ENCODE data around the gene ZNF444.
"Not testable (repeated sequence)": the region's sequence is repeated elsewhere in the genome, so short reads cannot be mapped to it uniquely, and the experiment has no call there.

Gene ZNF444

DNA sequence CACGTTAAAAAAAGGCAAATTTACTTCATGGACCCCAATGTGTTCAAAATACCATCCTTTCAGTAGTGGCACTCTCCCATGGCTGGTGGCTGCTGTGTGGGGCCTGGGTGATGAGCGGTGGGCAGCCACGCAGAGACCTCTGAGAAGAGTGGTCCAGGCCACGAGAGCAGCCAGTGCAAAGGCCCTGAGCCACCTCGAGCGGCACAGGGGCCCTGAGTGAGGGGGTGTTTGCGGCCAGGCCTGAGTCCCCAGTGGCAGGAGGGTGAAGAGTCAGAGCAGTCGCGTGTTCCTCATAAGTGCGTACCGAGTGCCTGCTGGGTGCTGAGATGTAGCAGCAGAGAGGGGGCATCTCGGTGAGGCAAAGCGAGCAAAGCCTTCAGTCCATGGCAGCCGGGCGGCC lies 7.0 kb downstream of the ZNF444 start:
- DNase-seq: no peak

- DNase-seq: not testable (repeated sequence)
Observed at GRCh38 chr19:56148955-56149655, 8.0 kb downstream of the ZNF444 start.

DNA sequence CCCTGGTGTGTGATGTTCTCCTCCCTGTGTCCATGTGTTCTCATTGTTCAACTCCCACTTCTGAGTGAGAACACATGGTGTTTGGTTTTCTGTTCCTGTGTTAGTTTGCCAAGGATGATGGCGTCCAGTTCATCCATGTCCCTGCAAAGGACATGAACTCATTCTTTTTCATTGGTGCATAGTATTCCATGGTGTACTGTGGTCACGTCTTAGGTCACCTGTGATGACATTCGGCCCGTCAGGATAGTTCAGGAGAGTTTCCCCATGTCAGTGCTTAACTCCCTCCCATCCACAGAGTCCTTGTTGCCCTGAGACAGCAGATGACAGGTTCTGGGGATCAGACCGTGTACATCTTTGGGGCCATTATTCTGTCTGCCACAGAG lies 8.6 kb downstream of the ZNF444 start:
- DNase-seq: no peak

DNA sequence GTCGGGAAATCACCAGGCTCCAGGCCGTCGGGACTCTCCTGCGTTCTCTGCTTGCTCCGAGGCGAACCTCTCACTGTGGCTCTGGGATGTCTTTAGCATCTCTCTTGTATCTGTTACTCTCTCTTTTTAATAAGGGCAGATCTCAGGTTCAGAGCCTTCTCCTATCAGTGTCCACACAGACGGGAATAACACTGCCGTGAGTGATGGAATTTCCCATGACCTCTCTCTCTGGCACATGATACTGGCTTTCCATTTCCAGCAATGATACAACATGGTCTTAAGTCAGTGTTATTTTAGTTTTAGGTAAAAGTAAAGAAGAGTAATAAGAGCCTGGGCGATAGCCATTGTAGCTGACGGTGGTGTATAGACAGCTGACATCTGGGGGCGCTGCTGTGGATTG lies 9.3 kb downstream of the ZNF444 start:
- no peak for DNase-seq

DNA sequence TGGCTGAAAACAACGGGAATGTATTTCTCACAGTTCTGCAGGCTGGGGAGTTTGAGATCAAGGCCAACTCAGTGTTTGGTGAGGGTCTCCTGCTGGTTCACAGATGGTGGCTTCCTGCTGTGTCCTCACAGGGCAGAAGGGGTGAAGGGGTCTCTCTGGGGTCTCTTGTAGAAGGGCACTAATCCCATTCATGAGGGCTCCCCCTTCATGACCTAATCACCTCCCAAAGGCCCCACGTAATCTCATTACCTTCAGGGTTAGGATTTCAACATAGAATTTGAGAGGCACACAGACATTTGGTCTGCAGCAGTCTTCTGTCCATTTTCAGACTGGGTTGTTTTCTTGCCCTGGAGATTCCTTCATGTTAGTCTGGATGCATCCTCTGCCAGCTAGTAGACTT lies 11.6 kb downstream of the ZNF444 start:
- DNase-seq: no peak

- DNase-seq: no peak
Observed at GRCh38 chr19:56153507-56153906, 12.4 kb downstream of the ZNF444 start.

DNA sequence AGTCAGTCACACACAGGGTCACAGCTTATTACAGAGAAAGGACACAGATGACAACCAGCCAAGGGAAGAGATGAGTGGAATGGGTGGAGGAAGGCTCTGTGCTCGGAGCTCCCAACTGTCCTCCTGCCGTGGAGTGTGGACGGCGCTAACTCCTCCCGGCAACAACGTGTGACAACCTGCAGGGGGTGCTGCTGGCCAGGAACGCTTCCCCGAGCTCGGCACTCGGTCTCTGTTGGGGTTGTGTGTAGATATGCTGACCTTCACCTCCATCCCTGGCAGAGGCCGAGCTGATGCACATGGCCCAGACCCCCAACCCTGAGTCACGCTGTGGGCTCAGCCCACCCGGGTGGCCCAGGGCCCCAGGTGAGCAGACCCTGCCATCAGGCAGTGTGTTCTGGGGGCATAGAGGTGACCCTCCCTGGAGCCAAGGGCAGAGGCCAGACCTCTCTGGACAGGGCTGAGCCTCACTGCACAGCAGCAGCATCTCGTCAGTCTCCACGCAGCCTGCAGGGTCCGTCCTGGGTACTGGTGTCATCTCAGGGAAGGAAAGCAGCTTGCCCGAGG lies 14.1 kb downstream of the ZNF444 start:
- DNase-seq: no peak

DNA sequence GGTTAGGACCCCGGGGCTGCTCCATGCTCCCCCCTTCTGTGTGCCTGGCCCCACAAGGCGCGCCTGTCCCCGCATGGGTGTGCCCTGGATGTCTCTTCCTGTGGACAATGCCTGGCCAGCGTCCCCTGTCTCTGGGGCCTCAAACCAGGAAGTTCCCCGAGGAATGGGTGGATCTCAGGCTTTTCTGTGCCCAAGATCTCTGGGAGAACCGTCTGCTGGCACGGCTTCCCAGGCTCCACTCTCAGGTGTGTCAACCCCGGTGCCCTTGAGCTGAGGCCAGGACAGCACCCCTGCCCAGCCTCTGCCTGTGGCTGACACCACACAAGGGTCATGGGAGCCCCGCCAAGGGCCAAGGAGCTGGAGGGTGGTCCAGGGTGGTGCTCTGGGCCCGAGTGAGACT lies 15.7 kb downstream of the ZNF444 start:
- DNase-seq: no peak

- DNase-seq: no peak
Observed at GRCh38 chr19:56158170-56158757, 17.2 kb downstream of the ZNF444 start.

DNA sequence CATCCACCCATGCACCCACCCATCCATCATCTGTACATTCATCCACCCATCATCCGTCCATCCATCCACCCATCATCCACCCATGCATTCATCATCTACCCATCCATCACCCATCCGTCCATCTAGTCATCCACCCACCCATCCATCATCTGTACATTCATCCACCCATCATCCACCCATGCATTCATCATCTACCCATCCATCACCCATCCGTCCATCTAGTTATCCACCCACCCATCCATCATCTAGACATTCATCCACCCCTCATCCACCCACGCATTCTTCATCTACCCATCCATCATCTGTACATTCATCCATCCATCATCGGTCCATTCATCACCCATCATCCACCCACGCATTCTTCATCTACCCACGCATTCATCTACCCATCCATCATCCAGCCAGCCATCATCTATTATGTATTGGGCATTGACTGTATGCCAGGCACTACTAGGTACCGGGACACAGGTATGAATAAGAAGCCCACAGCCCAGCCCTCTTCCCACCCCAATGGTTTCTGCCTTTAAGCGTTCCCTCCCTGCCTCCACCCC lies 18.0 kb downstream of the ZNF444 start:
- no peak for DNase-seq

GRCh38 chr19:56159622-56160271 lies 18.7 kb downstream of the ZNF444 start:
- DNase-seq: no peak

GRCh38 chr19:56161534-56161933 lies 20.4 kb downstream of the ZNF444 start:
- DNase-seq: no peak

DNA sequence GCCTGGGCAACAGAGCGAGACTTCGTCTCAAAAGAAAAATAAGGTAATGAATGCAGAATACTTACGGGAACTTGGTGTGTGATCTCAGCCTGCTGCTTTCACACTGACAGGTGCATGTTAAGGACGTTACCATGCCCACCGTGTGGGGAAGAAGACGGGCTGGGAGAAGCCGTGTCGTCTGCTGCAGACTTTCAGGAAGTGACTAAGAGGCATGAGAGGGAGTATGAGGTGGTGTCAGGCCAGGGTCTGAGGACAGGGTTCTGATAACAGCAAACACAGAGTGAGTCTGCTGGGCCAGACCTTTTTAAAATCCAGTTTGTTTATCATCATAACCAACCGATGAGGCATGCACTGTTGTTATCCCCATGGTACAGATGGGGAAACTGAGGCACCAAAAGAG lies 21.2 kb downstream of the ZNF444 start:
- DNase-seq: no peak

- no peak for DNase-seq
Observed at GRCh38 chr19:56163097-56163496, 22.0 kb downstream of the ZNF444 start.

DNA sequence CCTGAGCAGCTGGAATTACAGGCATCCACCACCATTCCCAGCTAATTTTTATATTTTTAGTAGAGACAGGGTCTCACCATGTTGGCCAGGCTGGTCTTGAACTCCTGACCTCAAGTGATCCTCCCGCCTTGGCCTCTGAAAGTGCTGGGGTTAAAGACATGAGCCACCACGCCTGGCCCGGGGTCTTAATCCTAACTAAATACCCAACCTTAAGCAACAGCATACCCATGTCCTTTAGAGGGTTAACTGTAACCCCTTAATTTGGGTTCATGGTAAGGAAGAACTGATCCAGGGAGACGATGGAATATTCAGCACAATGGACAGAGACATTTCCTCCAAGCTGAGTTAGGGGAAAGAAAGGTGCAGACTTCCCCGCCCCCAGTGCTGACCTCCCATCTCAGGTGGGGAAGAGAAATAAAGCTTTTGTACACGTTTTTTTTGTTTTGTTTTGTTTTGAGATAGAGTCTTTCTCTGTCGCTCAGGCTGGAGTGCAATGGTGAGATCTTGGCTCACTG lies 26.0 kb downstream of the ZNF444 start:
- no peak for DNase-seq

GRCh38 chr19:56170261-56170660 lies 29.2 kb downstream of the ZNF444 start:
- no peak for DNase-seq

- no peak for DNase-seq
Observed at GRCh38 chr19:56174086-56174485, 33.0 kb downstream of the ZNF444 start.

DNA sequence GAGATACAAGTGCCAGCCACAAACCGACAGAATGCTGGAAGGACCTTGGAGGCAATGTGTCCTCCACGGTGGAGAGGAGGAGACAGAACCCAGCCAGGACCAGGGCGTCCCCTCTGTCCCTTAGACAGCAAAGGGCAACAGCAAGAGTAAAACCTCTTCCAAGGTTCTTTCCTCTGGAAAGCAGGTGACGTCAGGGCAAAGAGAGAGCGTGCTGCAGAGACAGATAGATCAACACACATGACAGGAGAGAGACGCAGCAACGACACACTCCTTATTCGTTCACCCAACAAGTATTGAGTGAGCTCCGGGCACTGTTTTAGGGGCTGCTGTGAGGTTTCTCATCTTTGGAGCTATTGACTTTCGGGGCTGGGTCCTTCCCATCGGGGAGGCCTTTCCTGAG lies 33.5 kb downstream of the ZNF444 start:
- no peak for DNase-seq

- not testable (repeated sequence) for DNase-seq
Observed at GRCh38 chr19:56175861-56176307, 34.8 kb downstream of the ZNF444 start, which contains the start of gene GALP. Gene GALP (plus strand): TSS chr19:56176008. CDS start chr19:56177109, 1,101 bp downstream.

DNA sequence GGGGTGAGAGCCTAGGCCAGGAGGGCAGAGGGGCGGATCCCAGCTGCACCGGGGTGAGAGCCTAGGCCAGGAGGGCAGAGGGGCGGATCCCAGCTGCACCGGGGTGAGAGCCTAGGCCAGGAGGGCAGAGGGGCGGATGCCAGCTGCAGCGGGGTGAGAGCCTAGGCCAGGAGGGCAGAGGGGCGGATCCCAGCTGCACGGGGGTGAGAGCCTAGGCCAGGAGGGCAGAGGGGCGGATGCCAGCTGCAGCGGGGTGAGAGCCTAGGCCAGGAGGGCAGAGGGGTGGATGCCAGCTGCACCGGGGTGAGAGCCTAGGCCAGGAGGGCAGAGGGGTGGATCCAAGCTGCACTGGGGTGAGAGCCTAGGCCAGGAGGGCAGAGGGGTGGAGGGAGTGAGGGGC lies 35.2 kb downstream of the ZNF444 start:
- DNase-seq: not testable (repeated sequence)

GRCh38 chr19:56176881-56177280 lies 35.8 kb downstream of the ZNF444 start:
- DNase-seq: no peak

- DNase-seq: no peak
Observed at GRCh38 chr19:56177564-56178243, 36.6 kb downstream of the ZNF444 start.

DNA sequence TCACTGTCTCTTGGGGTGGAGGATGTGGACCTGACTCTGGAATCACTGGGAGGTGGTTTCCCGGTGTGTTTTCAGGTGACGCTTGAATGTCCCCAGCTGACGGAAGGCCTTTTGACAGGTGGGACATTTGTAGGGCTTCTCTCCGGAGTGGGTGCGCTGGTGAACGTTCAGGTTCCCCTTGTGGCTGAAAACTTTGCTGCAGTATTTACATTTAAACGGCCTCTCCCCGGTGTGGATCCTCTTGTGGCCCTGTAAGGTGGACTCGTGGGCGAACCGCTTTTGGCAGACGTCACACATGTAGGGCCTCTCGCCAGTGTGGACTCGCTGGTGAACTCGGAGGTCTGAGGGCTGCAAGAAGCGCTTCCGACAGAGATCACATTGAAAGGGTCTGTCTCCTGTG lies 48.7 kb downstream of the ZNF444 start:
- DNase-seq: no peak
